Endothelial cell of umbilical vein (primary cell): Measurements from ENCODE around the gene MED12L. TPM values are rescaled to one million over a fixed set of nuclear protein-coding genes. Genes with fewer than 3 reads are reported as not detected.

Source experiments
- BruUV-seq: library from RNA; stranded (reverse); fragments of 400-500 nt; replicated peaks from 2 replicates; lab custom pipeline; 2021; lab: Mats Ljungman, UMichigan
- CTCF ChIA-PET: fragments of 300-600, 350-600 bp; sonication (Branson Sonifier 250); formaldehyde crosslinking; loops from one replicate; lab custom pipeline; 2021; ENCODE audit warnings: antibody characterized with exemption, inconsistent platforms; lab: Charles Lee
- POLR2A ChIA-PET: fragments of 300-600, 350-600 bp; sonication (Branson Sonifier 250); formaldehyde crosslinking; loops from one replicate; lab custom pipeline; 2021; ENCODE audit warnings: antibody characterized with exemption, inconsistent platforms; lab: Charles Lee
- DNase-seq: peaks from one replicate; pipeline ENCODE4 v3.0.0-alpha.2; 2011; ENCODE audit warnings: low read depth, low spot score
- FAIRE-seq: peaks from 2 replicates; lab custom pipeline; 2011; peaks lifted over from hg19 to GRCh38; lab: Jason Lieb, UNC
- H2AFZ ChIP-seq: 2 replicates; pipeline ENCODE4 v1.6.0; 2012; ENCODE audit warnings: low read depth, low read length, control low read depth, inconsistent platforms
- H3K27ac ChIP-seq: 2 replicates; pipeline ENCODE4 v1.5.1; 2011; ENCODE audit warnings: low read depth, mild to moderate bottlenecking, control low read depth, low read length, moderate library complexity; ENCODE audit not compliant: insufficient read depth
- H3K27me3 ChIP-seq, 2 experiments: 2 replicates each; pipeline versions ENCODE4 v1.6.0 to v1.6.1; 2011; ENCODE audit warnings: low read length in 2 of 2, mixed read lengths in 1 of 2; ENCODE audit not compliant: control insufficient read depth in 2 of 2, insufficient read depth in 2 of 2
- H3K36me3 ChIP-seq, 2 experiments: 2 replicates in 1 of 2; 3 replicates in 1 of 2; pipeline ENCODE4 v1.5.1; 2011; ENCODE audit warnings: low read length in 2 of 2, mild to moderate bottlenecking in 1 of 2, moderate library complexity in 1 of 2; ENCODE audit not compliant: control insufficient read depth in 2 of 2, insufficient read depth in 2 of 2; ENCODE audit errors: extremely low read depth in 1 of 2
- H3K4me1 ChIP-seq: 3 replicates; pipeline ENCODE4 v1.5.1; 2011; ENCODE audit warnings: mild to moderate bottlenecking, low read length; ENCODE audit not compliant: control insufficient read depth, insufficient read depth; ENCODE audit errors: extremely low read depth
- H3K4me2 ChIP-seq: 2 replicates; pipeline ENCODE4 v1.6.1; 2011; ENCODE audit warnings: low read length, control low read depth, mixed read lengths; ENCODE audit not compliant: insufficient read depth
- H3K4me3 ChIP-seq, 3 experiments: fragments of 200-600 bp in 1 of 3; sonication (generic), shearing (Covaris generic) in 1 of 3; replicated peaks in 1 of 3; 2 replicates each; pipeline ENCODE4 v1.5.1; 2011 to 2016; ENCODE audit warnings: control low read depth in 3 of 3, low read length in 3 of 3, mild to moderate bottlenecking in 2 of 3, inconsistent platforms in 1 of 3, low read depth in 1 of 3, moderate library complexity in 1 of 3; ENCODE audit not compliant: insufficient read depth in 1 of 3
- H3K79me2 ChIP-seq: 2 replicates; pipeline ENCODE4 v1.6.0; 2012; ENCODE audit warnings: low read length, inconsistent platforms; ENCODE audit not compliant: control insufficient read depth, insufficient read depth
- H3K9ac ChIP-seq: replicated peaks from 2 replicates; pipeline ENCODE3; 2011; ENCODE audit warnings: low read length, control low read depth; ENCODE audit not compliant: insufficient read depth; ENCODE audit errors: extremely low read depth
- H3K9me1 ChIP-seq: replicated peaks from 3 replicates; pipeline ENCODE4 v1.6.0; 2011; ENCODE audit warnings: mild to moderate bottlenecking, low read length; ENCODE audit not compliant: control insufficient read depth, insufficient read depth; ENCODE audit errors: extremely low read depth
- H3K9me3 ChIP-seq: replicated peaks from 2 replicates; pipeline ENCODE4 v1.5.1; 2012; ENCODE audit warnings: low read length, inconsistent platforms; ENCODE audit not compliant: control insufficient read depth, insufficient read depth
- H4K20me1 ChIP-seq: replicated peaks from 2 replicates; pipeline ENCODE3; 2011; ENCODE audit warnings: mild to moderate bottlenecking, low read length; ENCODE audit not compliant: control insufficient read depth, insufficient read depth; ENCODE audit errors: extremely low read depth
- EZH2 ChIP-seq: IDR thresholded peaks from 2 replicates; pipeline ENCODE4 v1.6.1; 2012; ENCODE audit warnings: borderline replicate concordance, low read depth, mild to moderate bottlenecking, moderate library complexity, low read length, inconsistent platforms; ENCODE audit not compliant: severe bottlenecking
- FOS ChIP-seq: IDR thresholded peaks from 2 replicates; pipeline ENCODE4 v1.6.1; 2011; ENCODE audit warnings: mild to moderate bottlenecking, low read length, moderate library complexity, borderline replicate concordance; ENCODE audit not compliant: insufficient read depth
- GATA2 ChIP-seq: IDR thresholded peaks from 2 replicates; pipeline ENCODE4 v1.7.0; 2011; ENCODE audit warnings: low read depth, mild to moderate bottlenecking, moderate library complexity, mixed read lengths, low read length; ENCODE audit not compliant: insufficient read length, insufficient read depth
- JUN ChIP-seq: IDR thresholded peaks from 2 replicates; pipeline ENCODE4 v1.6.1; 2011; ENCODE audit warnings: borderline replicate concordance, low read depth; ENCODE audit not compliant: insufficient read length, insufficient read depth
- MYC ChIP-seq: IDR thresholded peaks from one replicate; pipeline ENCODE4 v1.6.1; 2011; ENCODE audit warnings: mild to moderate bottlenecking, low read depth, low read length
- POLR2A ChIP-seq: IDR thresholded peaks from 2 replicates; pipeline ENCODE4 v1.6.1; 2012; ENCODE audit warnings: low read depth, mild to moderate bottlenecking, control low read depth, low read length
- POLR2AphosphoS5 ChIP-seq: IDR thresholded peaks from 2 replicates; pipeline ENCODE4 v1.6.1; 2012; ENCODE audit warnings: low read depth, mild to moderate bottlenecking, control low read depth, low read length, moderate library complexity; ENCODE audit not compliant: insufficient read depth
- dilution Hi-C: fragments of 300-500 bp; cut with MboI; formaldehyde crosslinking; loops from one replicate; pipeline ENCODE4 v1.15.0; 2019; ENCODE audit warnings: low sequenced_read_pairs; ENCODE audit not compliant: extremely low pct_ligation_motif_present
- intact Hi-C: fragments of 100-400 bp; cut with micrococcal nuclease; formaldehyde crosslinking; loops from one replicate; pipeline ENCODE4 v1.10.0; 2022
- polyA plus RNA-seq, 4 experiments: library from polyadenylated mRNA; depleted of rRNA in 3 of 4; stranded (reverse) in 3 of 4; unstranded in 1 of 4; fragments of >200 nt; gene quantifications; 2 replicates each; pipeline versions ENCODE4 v1.2.1 to v1.2.3, GENCODE V29; 2011 to 2012; ENCODE audit warnings: missing spikeins in 1 of 4
- total RNA-seq: library from RNA; stranded (reverse); gene quantifications from 2 replicates; pipeline ENCODE4 v1.2.3, GENCODE V29; 2021
- TF ChIP-seq, protein P1 (sequence below), 2 donors: IDR thresholded peaks; 1 replicate in 1 of 2; 2 replicates in 1 of 2; pipeline ENCODE4 v1.5.1; 2011; ENCODE audit warnings: low read length in 2 of 2, mild to moderate bottlenecking in 2 of 2, moderate library complexity in 2 of 2, control low read depth in 1 of 2, inconsistent platforms in 1 of 2, low read depth in 1 of 2; ENCODE audit not compliant: insufficient read depth in 1 of 2; ENCODE audit errors: extremely low read depth in 1 of 2
- TF ChIP-seq, protein P2 (sequence below): IDR thresholded peaks from 2 replicates; pipeline ENCODE4 v1.6.1; 2011; ENCODE audit not compliant: insufficient read depth, insufficient read length

The MED12L gene
- total and polyA plus RNA-seq, 2 donors (not counting 3 experiments of a cell fraction or from before 2014, with no cell fraction given) = 0.03 to 0.27 TPM

DNA sequence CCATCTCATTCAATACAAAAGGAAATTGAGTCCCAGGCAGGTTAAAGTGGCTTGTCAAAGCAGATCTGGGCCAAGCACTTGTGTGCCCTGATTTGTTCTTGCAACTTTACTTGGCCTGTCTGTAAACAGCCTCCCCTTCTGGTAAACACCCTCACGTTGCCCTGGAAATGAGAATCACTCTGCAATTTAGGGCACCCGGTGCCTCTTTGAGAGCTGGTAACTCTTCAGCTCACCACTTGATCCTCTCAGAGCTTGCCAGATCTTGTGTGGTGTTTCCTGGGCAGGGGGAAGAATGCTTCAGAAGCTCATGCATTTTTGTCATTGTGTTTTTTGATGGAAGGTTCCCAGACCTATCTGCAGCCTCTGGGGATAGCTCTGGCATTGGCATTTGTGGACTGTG is 11.3 kb downstream of the MED12L start:
- peaks cover 8 to 9% of the 10 kb centered on the region in 2 experiments for H3K27me3 ChIP-seq
- dilution Hi-C loops = no loop called here

GRCh38 chr3:151100076-151100475 is 14.6 kb downstream of the MED12L start:
- no peak overlapping the region for H3K9ac ChIP-seq
- TF ChIP-seq FOS (no peak), MYC (no peak), POLR2A (no peak), GATA2 (no peak), POLR2AphosphoS5 (no peak)
- TF ChIP-seq, protein P1, sequence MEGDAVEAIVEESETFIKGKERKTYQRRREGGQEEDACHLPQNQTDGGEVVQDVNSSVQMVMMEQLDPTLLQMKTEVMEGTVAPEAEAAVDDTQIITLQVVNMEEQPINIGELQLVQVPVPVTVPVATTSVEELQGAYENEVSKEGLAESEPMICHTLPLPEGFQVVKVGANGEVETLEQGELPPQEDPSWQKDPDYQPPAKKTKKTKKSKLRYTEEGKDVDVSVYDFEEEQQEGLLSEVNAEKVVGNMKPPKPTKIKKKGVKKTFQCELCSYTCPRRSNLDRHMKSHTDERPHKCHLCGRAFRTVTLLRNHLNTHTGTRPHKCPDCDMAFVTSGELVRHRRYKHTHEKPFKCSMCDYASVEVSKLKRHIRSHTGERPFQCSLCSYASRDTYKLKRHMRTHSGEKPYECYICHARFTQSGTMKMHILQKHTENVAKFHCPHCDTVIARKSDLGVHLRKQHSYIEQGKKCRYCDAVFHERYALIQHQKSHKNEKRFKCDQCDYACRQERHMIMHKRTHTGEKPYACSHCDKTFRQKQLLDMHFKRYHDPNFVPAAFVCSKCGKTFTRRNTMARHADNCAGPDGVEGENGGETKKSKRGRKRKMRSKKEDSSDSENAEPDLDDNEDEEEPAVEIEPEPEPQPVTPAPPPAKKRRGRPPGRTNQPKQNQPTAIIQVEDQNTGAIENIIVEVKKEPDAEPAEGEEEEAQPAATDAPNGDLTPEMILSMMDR (IDR thresholded peaks at IDR 0.05; ENCODE audit: extremely low read depth in 1 of 2, insufficient read depth in 1 of 2, low read depth in 1 of 2, low read length in 2 of 2) = no peak
- TF ChIP-seq, protein P2, sequence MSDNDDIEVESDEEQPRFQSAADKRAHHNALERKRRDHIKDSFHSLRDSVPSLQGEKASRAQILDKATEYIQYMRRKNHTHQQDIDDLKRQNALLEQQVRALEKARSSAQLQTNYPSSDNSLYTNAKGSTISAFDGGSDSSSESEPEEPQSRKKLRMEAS = no peak
- peaks cover 6 to 7% of the 10 kb centered on the region in 2 experiments for H3K27me3 ChIP-seq
- DNase-seq (no peak), FAIRE-seq (no peak)
- H4K20me1 ChIP-seq = no peaks in the 10 kb centered on the region
- H3K4me2 ChIP-seq = no peak overlapping the region
- H3K36me3 ChIP-seq = no peaks in the 10 kb centered on the region
- H3K9me1 ChIP-seq = no peaks in the 10 kb centered on the region
- CTCF ChIA-PET = no interaction called here
- no peak overlapping the region for H3K4me3 ChIP-seq
- no TSS peak for BruUV-seq
- H2AFZ ChIP-seq = no peak overlapping the region
- H3K27ac ChIP-seq = no peak overlapping the region
- H3K4me1 ChIP-seq = no peaks in the 10 kb centered on the region
- no peaks in the 10 kb centered on the region for H3K9me3 ChIP-seq
- intact Hi-C loops (no loop called here), dilution Hi-C loops (no loop called here)
- POLR2A ChIA-PET = no interaction called here
- H3K79me2 ChIP-seq = no peaks in the 10 kb centered on the region

More for the DNA sequence above, 11.3 kb downstream of the MED12L start:
- H3K9me1 ChIP-seq = no peaks in the 10 kb centered on the region
- no peaks in the 10 kb centered on the region for H4K20me1 ChIP-seq
- BruUV-seq = no TSS peak
- TF ChIP-seq GATA2 = no peak
- TF ChIP-seq FOS = no peak
- TF ChIP-seq MYC = no peak
- no peak for TF ChIP-seq POLR2AphosphoS5
- no peak for TF ChIP-seq POLR2A
- TF ChIP-seq, protein P2 = no peak
- no peak for TF ChIP-seq JUN
- no peak for TF ChIP-seq EZH2
- H3K4me1 ChIP-seq = no peaks in the 10 kb centered on the region
- no peak overlapping the region for H3K9ac ChIP-seq
- DNase-seq (no peak), FAIRE-seq (no peak)
- no peaks in the 10 kb centered on the region for H3K9me3 ChIP-seq
- no peak overlapping the region for H3K4me2 ChIP-seq
- no peak overlapping the region for H2AFZ ChIP-seq
- H3K36me3 ChIP-seq = no peaks in the 10 kb centered on the region
- H3K79me2 ChIP-seq = no peaks in the 10 kb centered on the region
- POLR2A ChIA-PET = no interaction called here
- no peak overlapping the region for H3K27ac ChIP-seq
- CTCF ChIA-PET = interaction anchor here (1.2 kb wide), 1 partner anchor 10 kb away, joined by 5 read pairs; no protein-coding TSS in a partner anchor
- intact Hi-C loops = no loop called here
- H3K4me3 ChIP-seq = no peak overlapping the region
